GM21515 (cell line): Measurements from ENCODE around the gene CACNA1C.

ENCODE experiments used
- ATAC-seq: cut with Tn5 transposase; IDR thresholded peaks from one replicate; pipeline ENCODE4 v1.9.1; 2021; ENCODE audit not compliant: unreplicated experiment

Gene CACNA1C

GRCh38 chr12:2435511-2435910 lies 382.7 kb downstream of the CACNA1C start:
- no peak for ATAC-seq

- ATAC-seq: no peak
Measured at GRCh38 chr12:2439332-2440100, 386.7 kb downstream of the CACNA1C start.

GRCh38 chr12:2443776-2444175 lies 391.0 kb downstream of the CACNA1C start:
- no peak for ATAC-seq

- ATAC-seq: no peak
Measured at GRCh38 chr12:2445968-2446367, 393.2 kb downstream of the CACNA1C start.

GRCh38 chr12:2447861-2448260 lies 395.1 kb downstream of the CACNA1C start:
- no peak for ATAC-seq

- ATAC-seq: no peak
Measured at GRCh38 chr12:2449586-2449985, 396.8 kb downstream of the CACNA1C start.

- no peak for ATAC-seq
Measured at GRCh38 chr12:2450553-2450952, 397.8 kb downstream of the CACNA1C start.

- no peak for ATAC-seq
Measured at GRCh38 chr12:2451025-2451424, 398.2 kb downstream of the CACNA1C start.

- no peak for ATAC-seq
Measured at GRCh38 chr12:2451497-2451896, 398.7 kb downstream of the CACNA1C start.

GRCh38 chr12:2453076-2453760 lies 400.4 kb downstream of the CACNA1C start:
- no peak for ATAC-seq

GRCh38 chr12:2453761-2454090 lies 400.9 kb downstream of the CACNA1C start:
- no peak for ATAC-seq

- no peak for ATAC-seq
Measured at GRCh38 chr12:2454601-2455177, 401.9 kb downstream of the CACNA1C start.

GRCh38 chr12:2455410-2455809 lies 402.6 kb downstream of the CACNA1C start:
- ATAC-seq: no peak

GRCh38 chr12:2456122-2456812 lies 403.5 kb downstream of the CACNA1C start:
- no peak for ATAC-seq

GRCh38 chr12:2456813-2457186 lies 404.0 kb downstream of the CACNA1C start:
- no peak for ATAC-seq

GRCh38 chr12:2457215-2457932 lies 404.6 kb downstream of the CACNA1C start:
- no peak for ATAC-seq

GRCh38 chr12:2457933-2458414 lies 405.2 kb downstream of the CACNA1C start:
- no peak for ATAC-seq

GRCh38 chr12:2460051-2460670 lies 407.4 kb downstream of the CACNA1C start:
- ATAC-seq: no peak

- ATAC-seq: no peak
Measured at GRCh38 chr12:2461046-2461445, 408.3 kb downstream of the CACNA1C start.

GRCh38 chr12:2461645-2462044 lies 408.9 kb downstream of the CACNA1C start:
- no peak for ATAC-seq

GRCh38 chr12:2462087-2462486 lies 409.3 kb downstream of the CACNA1C start:
- no peak for ATAC-seq
